GM13976 (cell line): Measurements from ENCODE around the gene NEB.

Experiments
- DNase-seq: peaks from one replicate; pipeline ENCODE4 v3.0.0; 2012; ENCODE audit warnings: low spot score
- in situ Hi-C: fragments of 300-500 bp; cut with MboI; formaldehyde crosslinking; loops from one replicate; pipeline ENCODE4 v1.12.0; 2022; ENCODE audit warnings: low sequenced_read_pairs, mixed read lengths, inconsistent platforms; ENCODE audit not compliant: unreplicated experiment
- TF ChIP-seq, protein P1 (sequence below): IDR thresholded peaks from 2 replicates; pipeline ENCODE4 v1.5.1; 2012; ENCODE audit warnings: borderline replicate concordance, mild to moderate bottlenecking; ENCODE audit not compliant: insufficient read depth; ENCODE audit errors: extremely low read depth, missing control alignments, control extremely low read depth

Gene NEB

DNA sequence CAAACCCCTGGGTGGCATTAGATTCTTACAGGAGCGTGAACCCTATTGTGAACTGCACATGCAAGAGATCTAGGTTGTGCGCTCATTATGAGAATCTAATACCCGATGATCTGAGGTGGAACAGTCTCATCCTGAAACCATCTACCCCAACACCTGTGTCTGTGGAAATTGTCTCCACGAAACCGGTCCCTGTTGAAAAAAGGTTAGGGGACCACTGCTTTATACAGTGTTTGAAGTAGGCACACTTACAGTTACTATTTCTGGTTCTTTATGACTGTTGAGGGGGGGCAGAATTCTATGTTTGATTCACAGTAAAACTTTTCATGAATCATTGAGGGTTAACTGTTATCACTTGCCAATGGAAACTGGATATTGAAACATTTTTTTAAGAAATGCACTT, 252.5 kb downstream of the NEB start:
- no peak for DNase-seq
- in situ Hi-C loops: no loop called here
- TF ChIP-seq, protein P1, sequence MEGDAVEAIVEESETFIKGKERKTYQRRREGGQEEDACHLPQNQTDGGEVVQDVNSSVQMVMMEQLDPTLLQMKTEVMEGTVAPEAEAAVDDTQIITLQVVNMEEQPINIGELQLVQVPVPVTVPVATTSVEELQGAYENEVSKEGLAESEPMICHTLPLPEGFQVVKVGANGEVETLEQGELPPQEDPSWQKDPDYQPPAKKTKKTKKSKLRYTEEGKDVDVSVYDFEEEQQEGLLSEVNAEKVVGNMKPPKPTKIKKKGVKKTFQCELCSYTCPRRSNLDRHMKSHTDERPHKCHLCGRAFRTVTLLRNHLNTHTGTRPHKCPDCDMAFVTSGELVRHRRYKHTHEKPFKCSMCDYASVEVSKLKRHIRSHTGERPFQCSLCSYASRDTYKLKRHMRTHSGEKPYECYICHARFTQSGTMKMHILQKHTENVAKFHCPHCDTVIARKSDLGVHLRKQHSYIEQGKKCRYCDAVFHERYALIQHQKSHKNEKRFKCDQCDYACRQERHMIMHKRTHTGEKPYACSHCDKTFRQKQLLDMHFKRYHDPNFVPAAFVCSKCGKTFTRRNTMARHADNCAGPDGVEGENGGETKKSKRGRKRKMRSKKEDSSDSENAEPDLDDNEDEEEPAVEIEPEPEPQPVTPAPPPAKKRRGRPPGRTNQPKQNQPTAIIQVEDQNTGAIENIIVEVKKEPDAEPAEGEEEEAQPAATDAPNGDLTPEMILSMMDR: no peak

DNA sequence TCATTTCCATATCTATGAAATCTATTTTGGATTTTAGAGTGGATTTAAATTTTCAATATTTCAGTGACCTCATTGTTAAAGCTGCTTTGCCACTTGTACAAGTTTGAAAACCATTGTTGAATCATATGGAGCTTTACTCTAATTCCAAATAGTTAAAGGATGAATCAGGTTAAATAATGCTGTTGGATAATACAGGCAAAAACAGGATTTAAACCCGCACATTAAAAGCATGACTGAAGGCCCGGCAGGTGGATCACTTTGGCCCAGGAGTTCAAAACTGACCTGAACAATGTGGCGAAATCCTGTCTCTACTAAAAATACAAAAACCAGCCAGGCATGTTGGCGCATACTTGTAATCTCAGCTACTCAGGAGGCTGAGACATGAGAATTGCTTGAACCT, 256.3 kb downstream of the NEB start:
- no peak for DNase-seq
- TF ChIP-seq, protein P1: no peak
- in situ Hi-C loops: no loop called here

DNA sequence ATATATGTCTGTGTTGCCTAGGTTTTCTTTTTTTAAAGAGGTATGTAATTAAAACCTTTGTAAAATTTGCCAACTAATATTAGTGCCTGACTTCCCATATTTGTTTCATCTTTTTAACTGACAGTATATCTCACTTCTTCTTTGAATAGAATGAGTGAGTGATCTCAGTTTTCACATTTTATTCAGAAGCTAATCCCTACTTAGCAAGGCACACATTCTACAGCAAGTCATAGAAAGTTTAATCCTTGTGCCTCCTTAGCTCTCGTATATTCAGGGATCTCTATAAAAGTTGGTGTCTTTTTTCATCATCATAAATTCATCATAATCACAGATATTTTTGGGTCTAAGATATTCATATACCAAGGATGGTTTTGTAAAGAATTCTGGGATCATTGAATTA, 258.0 kb downstream of the NEB start:
- in situ Hi-C loops: no loop called here
- no peak for DNase-seq
- TF ChIP-seq, protein P1: no peak

DNA sequence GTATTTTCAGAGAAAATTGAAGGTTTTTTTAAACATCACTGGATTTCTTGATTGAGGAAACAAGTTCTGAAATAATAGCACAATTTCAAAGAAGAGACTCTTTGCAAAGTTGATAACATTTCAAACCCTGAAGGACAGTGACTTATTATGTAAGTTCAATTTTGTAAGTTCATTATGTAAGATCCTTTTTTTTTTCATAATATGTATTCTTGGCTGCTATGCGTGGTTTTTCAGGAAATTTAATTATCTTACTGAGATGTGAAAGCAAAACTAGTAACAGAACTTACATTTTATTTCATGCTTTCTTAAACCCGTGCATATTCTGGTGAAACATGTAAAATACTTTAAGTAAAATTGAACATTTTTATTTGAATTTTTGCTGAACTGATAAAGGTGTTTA, 259.2 kb downstream of the NEB start:
- TF ChIP-seq, protein P1: no peak
- DNase-seq: no peak
- in situ Hi-C loops: no loop called here

DNA sequence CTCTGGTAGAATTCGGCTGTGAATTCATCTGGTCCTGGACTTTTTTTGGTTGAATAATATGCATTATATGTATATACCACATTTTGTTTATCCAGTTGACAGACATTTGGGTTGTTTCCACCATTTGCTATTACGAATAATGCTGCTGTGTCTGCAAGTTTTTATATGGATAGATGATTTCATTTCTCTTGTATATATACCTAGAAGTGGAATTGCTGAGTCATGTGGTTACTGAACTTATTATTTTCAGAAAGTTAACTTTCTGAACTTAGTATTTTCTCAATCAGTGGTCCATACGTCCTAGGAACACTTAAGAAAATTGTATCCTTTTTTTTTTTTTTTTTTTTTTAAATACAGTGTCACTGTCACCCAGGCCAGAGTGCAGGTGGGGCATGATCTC, 261.3 kb downstream of the NEB start:
- DNase-seq: no peak
- TF ChIP-seq, protein P1: no peak
- in situ Hi-C loops: no loop called here

DNA sequence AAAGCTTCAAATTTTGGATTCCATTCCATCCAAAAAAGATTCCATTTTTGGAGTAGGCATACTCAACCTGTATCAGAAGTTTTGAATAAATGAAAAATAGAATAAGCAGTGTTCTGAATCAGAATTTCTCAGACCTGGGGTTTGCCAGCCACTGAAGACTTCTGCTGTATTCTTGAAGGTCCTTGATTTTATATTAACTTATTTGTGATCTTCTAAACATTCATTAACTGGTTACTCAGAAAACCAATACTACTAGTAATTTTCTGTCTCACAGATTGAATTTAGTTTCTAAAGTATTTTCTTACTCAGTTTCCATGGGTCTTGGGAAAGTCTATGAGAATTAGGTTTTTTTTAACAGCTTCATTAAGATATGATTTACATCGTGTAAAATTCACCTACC, 263.7 kb downstream of the NEB start:
- TF ChIP-seq, protein P1: no peak
- DNase-seq: no peak
- in situ Hi-C loops: no loop called here

DNA sequence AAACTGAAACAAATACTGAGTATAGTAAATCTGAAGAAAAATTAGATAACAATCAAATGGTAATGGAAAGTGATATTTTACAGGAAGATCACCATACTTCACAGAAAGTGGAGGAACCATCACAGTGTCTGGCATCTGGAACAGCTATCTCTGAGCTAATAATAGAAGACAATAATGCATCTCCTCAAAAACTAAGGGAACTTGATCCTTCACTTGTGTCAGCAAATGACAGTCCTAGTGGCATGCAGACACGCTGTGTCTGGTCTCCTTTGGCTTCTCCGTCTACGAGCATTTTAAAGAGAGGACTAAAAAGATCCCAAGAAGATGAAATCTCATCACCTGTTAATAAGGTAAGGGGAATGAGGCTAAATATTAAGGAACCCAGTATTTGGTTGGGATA, 268.5 kb downstream of the NEB start:
- in situ Hi-C loops: no loop called here
- TF ChIP-seq, protein P1: no peak
- no peak for DNase-seq
